Tibial artery (tissue), 4 donors: ENCODE measurements around the gene ACOT8.

Experiments
- DNase-seq, 2 donors: peaks; one replicate each; pipeline ENCODE4 v3.0.0-alpha.2; 2019
- H3K27ac ChIP-seq, 2 donors: fragments of 200-600 bp; sonication (generic) in 1 of 2; 1 replicate in 1 of 2; 2 replicates in 1 of 2; pipeline ENCODE4 v1.5.1; 2018 to 2019; ENCODE audit warnings: mild to moderate bottlenecking in 1 of 2
- H3K27me3 ChIP-seq, 2 donors: fragments of 200-600 bp; sonication (generic) in 1 of 2; one replicate each; pipeline versions ENCODE4 v1.5.1 to v1.6.0; 2016 to 2019
- H3K36me3 ChIP-seq, 3 donors: fragments of 200-600 bp; sonication (generic) in 2 of 3; one replicate each; pipeline ENCODE4 v1.5.1; 2016 to 2019; ENCODE audit warnings: mild to moderate bottlenecking in 2 of 3
- H3K4me1 ChIP-seq, 4 donors: fragments of 200-600 bp; sonication (generic) in 2 of 4; 1 replicate in 3 of 4; 2 replicates in 1 of 4; pipeline ENCODE4 v1.5.1; 2016 to 2019
- H3K4me3 ChIP-seq, 2 donors: fragments of 200-600 bp; sonication (generic) in 1 of 2; 1 replicate in 1 of 2; 2 replicates in 1 of 2; pipeline ENCODE4 v1.5.1; 2018 to 2019; ENCODE audit warnings: mild to moderate bottlenecking in 2 of 2
- H3K9me3 ChIP-seq, 3 donors: fragments of 200-600 bp; sonication (generic) in 1 of 3; one replicate each; pipeline ENCODE4 v1.5.1; 2016 to 2019
- intact Hi-C: fragments of 100-400 bp; cut with DNase I; formaldehyde crosslinking; loops from one replicate; pipeline ENCODE4 v1.15.0; 2023; ENCODE audit warnings: low total_unique reads
- TF ChIP-seq, protein P1 (sequence below), 2 experiments: fragments of 200-600 bp in 1 of 2; fragments of 450-650 bp in 1 of 2; IDR thresholded peaks; one replicate each; pipeline ENCODE4 v1.5.1; 2017 to 2019; ENCODE audit warnings: antibody characterized with exemption in 2 of 2, mild to moderate bottlenecking in 1 of 2, moderate library complexity in 1 of 2

ACOT8 gene

DNA sequence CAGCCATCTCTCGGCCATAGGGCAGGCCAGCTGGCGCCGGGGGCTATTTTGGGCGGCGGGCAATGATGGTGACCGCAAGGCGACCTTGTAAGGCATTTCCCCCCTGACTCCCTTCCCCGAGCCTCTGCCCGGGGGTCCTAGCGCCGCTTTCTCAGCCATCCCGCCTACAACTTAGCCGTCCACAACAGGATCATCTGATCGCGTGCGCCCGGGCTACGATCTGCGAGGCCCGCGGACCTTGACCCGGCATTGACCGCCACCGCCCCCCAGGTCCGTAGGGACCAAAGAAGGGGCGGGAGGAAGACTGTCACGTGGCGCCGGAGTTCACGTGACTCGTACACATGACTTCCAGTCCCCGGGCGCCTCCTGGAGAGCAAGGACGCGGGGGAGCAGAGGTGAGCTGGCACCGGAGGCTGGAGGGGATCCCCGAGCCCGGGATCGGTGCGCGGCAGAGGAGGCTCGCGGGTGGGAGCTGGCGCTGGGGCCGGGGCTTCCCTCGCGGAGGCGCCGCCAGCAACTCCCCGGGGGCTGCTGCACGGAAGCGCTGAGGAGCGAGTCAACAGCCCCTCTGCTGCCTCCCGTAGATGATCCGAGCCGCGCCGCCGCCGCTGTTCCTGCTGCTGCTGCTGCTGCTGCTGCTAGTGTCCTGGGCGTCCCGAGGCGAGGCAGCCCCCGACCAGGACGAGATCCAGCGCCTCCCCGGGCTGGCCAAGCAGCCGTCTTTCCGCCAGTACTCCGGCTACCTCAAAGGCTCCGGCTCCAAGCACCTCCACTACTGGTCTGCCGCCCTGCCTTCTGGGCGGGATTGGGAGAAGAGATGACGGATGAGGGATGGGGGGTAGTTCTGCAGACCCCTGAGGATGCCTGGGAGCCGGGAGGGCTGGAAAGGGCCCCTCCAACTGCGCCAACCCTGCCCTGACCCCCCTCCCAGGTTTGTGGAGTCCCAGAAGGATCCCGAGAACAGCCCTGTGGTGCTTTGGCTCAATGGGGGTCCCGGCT is 34.1 kb upstream of the ACOT8 start, which contains the start of the genes CTSA and NEURL2:
Gene CTSA, plus strand, starts transcription at position 351 of the 999 bp plus-strand sequence. Its CDS starts 234 bp downstream, at position 585.
Gene NEURL2, minus strand, starts transcription at position 224 of the 999 bp plus-strand sequence. Its CDS starts 217 bp downstream, at position 7.
- H3K36me3 ChIP-seq = peaks cover 4 to 61% (median 47%) of the 10 kb centered on the region in 3 donors
- intact Hi-C loops = loop anchor here (5.0 kb wide), 1 partner anchor 41 kb away; the partner anchor contains the start of gene PCIF1
- TF ChIP-seq, protein P1, sequence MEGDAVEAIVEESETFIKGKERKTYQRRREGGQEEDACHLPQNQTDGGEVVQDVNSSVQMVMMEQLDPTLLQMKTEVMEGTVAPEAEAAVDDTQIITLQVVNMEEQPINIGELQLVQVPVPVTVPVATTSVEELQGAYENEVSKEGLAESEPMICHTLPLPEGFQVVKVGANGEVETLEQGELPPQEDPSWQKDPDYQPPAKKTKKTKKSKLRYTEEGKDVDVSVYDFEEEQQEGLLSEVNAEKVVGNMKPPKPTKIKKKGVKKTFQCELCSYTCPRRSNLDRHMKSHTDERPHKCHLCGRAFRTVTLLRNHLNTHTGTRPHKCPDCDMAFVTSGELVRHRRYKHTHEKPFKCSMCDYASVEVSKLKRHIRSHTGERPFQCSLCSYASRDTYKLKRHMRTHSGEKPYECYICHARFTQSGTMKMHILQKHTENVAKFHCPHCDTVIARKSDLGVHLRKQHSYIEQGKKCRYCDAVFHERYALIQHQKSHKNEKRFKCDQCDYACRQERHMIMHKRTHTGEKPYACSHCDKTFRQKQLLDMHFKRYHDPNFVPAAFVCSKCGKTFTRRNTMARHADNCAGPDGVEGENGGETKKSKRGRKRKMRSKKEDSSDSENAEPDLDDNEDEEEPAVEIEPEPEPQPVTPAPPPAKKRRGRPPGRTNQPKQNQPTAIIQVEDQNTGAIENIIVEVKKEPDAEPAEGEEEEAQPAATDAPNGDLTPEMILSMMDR (IDR thresholded peaks at IDR 0.05) = peak in 1 of 2 experiments; percentile 10

DNA sequence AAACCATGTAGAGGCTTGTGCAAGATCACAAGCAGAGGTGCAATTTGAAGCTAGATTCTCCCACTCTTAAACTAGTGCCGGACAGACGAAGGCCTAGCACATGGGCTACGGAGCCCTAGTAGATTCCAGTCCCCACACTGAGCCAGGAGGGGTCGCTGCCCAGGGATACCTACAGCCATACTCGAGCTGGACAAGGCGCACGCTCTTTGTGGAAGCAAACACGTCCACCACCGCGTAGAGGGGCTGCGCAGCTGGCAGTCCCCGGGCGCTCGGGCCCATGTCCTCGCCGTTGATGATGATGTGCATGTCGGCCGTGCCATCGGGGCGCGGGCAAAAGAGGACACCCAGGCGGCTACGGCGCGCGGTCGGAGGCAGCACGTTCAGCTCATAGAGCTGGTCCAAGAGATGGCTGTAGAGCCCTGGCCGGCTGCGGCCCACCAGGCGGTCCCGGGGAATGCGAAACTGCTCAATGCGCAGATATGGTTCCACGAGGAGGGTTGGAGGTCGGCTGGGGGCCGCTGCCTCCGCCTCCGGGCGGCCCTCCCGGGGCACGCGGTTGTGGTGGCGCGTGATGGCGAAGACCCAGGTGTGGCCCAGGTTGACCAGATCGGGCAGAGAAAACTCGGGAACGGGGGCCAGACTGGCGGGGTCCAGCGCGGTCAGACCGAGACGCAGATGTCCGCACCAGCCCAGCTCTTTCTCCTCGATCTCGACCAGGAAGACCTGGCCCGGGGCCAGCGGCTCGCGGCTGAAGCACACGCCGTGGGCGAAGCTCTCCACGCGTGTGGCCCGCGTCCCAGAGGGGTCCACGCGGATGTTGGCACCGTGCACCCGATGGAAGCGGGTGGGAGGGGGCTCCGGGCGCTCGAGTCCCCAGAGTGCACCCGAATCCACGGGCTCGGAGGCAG is 33.1 kb upstream of the ACOT8 start:
- Histone ChIP-seq H3K4me3 (peak overlapping the region; percentile 58 to 82), H3K36me3 (peaks cover 0 to 60% (median 43%) of the 10 kb centered on the region in 3 donors), H3K27ac (peak overlapping the region; percentile 79 to 89), H3K27me3 (no peaks in the 10 kb centered on the region), H3K4me1 (peaks cover 0 to 33% (median 24%) of the 10 kb centered on the region in 4 donors), H3K9me3 (no peaks in the 10 kb centered on the region)
- DNase-seq = peak; percentile 90 to 91
- TF ChIP-seq, protein P1 (IDR thresholded peaks at IDR 0.05) = peak; percentile 63 to 75
- intact Hi-C loops = loop anchor here (5.0 kb wide), 1 partner anchor 42 kb away; the partner anchor contains the start of gene PCIF1

More for the DNA sequence above, 34.1 kb upstream of the ACOT8 start, which contains the start of the genes CTSA and NEURL2:
- H3K27ac ChIP-seq = peak within 1 kb of the TSS; percentile 79 to 89
- H3K4me3 ChIP-seq = peak within 1 kb of the TSS; percentile 58 to 82
- H3K27me3 ChIP-seq = no peaks in the 10 kb centered on the region
- H3K4me1 ChIP-seq = peaks cover 0 to 33% (median 24%) of the 10 kb centered on the region in 4 donors
- DNase-seq = peak; percentile 94 to 96
- no peaks in the 10 kb centered on the region for H3K9me3 ChIP-seq

DNA sequence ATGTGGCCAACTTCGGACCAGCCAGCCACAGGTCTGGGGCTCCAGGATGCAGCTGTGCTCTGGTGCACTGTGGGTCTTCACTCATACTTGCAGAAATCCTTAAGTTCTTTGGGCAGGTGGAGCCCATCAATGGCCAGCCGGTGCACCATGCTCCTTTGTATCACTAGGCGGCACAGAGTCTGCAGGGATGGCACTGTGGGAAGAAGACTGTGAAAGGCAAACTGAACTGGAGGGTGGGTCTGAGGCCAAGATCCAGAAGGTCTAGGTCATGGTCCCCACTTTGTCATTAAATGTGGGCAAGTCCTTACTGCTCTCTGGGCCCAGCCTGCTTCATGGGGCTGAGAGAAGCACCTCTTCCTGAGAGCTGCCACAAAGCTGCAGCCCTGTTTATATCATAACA is 31.5 kb upstream of the ACOT8 start:
- no peaks in the 10 kb centered on the region for H3K9me3 ChIP-seq
- peaks cover 2 to 49% (median 32%) of the 10 kb centered on the region in 3 donors for H3K36me3 ChIP-seq
- intact Hi-C loops = loop anchor here (10.0 kb wide), 1 partner anchor 94 kb away; the partner anchor contains the start of genes DNTTIP1 and WFDC3
- H3K4me1 ChIP-seq = peaks cover 0 to 33% (median 24%) of the 10 kb centered on the region in 4 donors
- DNase-seq = no peak
- H3K4me3 ChIP-seq = no peak overlapping the region
- no peak overlapping the region for H3K27ac ChIP-seq
- H3K27me3 ChIP-seq = no peaks in the 10 kb centered on the region
- TF ChIP-seq, protein P1 (IDR thresholded peaks at IDR 0.05) = no peak

DNA sequence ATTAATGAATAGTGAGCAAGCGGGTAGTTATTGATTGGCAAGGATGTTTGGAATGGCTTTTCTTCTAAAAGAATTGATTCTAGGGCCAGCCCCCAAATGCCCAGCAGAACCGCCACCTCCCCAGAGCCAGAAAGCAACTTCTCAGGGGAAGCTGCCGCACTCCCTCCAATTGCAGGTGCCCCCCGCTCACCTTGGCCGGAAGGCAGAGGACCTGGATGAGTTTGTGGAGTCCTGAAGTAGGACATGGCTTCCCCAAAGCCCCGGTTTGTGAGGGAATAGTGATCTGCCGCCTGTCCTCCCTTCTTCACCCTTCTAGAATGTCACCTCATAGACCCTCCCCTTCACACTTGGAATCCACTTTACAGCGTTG is 30.1 kb upstream of the ACOT8 start, which contains the start of gene SPATA25:
Gene SPATA25, minus strand, starts transcription at position 277 of the 370 bp plus-strand sequence. Its CDS starts 32 bp downstream, at position 245.
- no peaks in the 10 kb centered on the region for H3K27me3 ChIP-seq
- H3K9me3 ChIP-seq = no peaks in the 10 kb centered on the region
- no peak within 1 kb of the TSS for H3K4me3 ChIP-seq
- intact Hi-C loops = loop anchor here (10.0 kb wide), 1 partner anchor 93 kb away; the partner anchor contains the start of genes DNTTIP1 and WFDC3
- no peak within 1 kb of the TSS for H3K27ac ChIP-seq
- DNase-seq = no peak
- TF ChIP-seq, protein P1 (IDR thresholded peaks at IDR 0.05) = no peak
- H3K4me1 ChIP-seq = peaks cover 0 to 34% (median 21%) of the 10 kb centered on the region in 4 donors
- H3K36me3 ChIP-seq = peaks cover 11 to 51% (median 41%) of the 10 kb centered on the region in 3 donors
